GM12878 (cell line): ENCODE data around the gene CYB5B. TPM values are rescaled to one million over a fixed set of nuclear protein-coding genes. Genes with fewer than 3 reads are reported as not detected.

Experiments
- GATAD2B ChIP-seq: fragments of 450-650 bp; conservative IDR thresholded peaks from 2 replicates; pipeline ENCODE4 v1.6.1; 2017; ENCODE audit warnings: low read depth, mild to moderate bottlenecking, moderate library complexity
- JUND ChIP-seq: IDR thresholded peaks from 2 replicates; pipeline ENCODE4 v1.6.1; 2012; ENCODE audit warnings: low read depth, mild to moderate bottlenecking, low read length, improper control_type of control experiment, moderate library complexity
- PAX5 ChIP-seq: IDR thresholded peaks from 2 replicates; pipeline ENCODE4 v1.6.1; 2011; ENCODE audit warnings: low read depth, low read length, borderline replicate concordance
- RAD21 ChIP-seq: IDR thresholded peaks from 2 replicates; pipeline ENCODE4 v1.6.1; 2011; ENCODE audit warnings: mild to moderate bottlenecking, low read depth, low read length, moderate library complexity; ENCODE audit not compliant: insufficient read depth
- SMAD1 ChIP-seq: fragments of 450-650 bp; IDR thresholded peaks from 2 replicates; pipeline ENCODE4 v1.6.1; 2018; ENCODE audit warnings: mild to moderate bottlenecking, low read depth; ENCODE audit not compliant: partially characterized antibody
- TAF1 ChIP-seq: IDR thresholded peaks from 2 replicates; pipeline ENCODE4 v1.6.1; 2011; ENCODE audit warnings: mild to moderate bottlenecking, low read depth, low read length, borderline replicate concordance
- ZNF24 ChIP-seq: fragments of 450-650 bp; IDR thresholded peaks from 2 replicates; pipeline ENCODE4 v1.6.1; 2017; ENCODE audit warnings: antibody characterized with exemption, mild to moderate bottlenecking
- polyA plus RNA-seq, 11 experiments: library from polyadenylated mRNA; depleted of rRNA in 4 of 11; unstranded in 6 of 11; stranded (reverse) in 5 of 11; fragments of >200 nt; fragmentation: Nextera tagmentation in 4 of 11; fragmentation: Illumina TruSeq in 1 of 11; extraction: Ambion mirVana in 4 of 11; extraction: Trizol in 1 of 11; gene quantifications; 1 replicate in 1 of 11; 2 replicates in 10 of 11; pipeline versions ENCODE4 v1.2.1 to v1.2.3, GENCODE V29; 2011 to 2016; ENCODE audit warnings: inconsistent platforms in 2 of 11, missing spikeins in 2 of 11, low read depth in 1 of 11
- total RNA-seq, 4 experiments: library from RNA; depleted of rRNA in 3 of 4; stranded (reverse); fragments of >200 nt in 3 of 4; fragmentation: Illumina TruSeq in 1 of 4; extraction: Trizol in 1 of 4; gene quantifications; 2 replicates each; pipeline versions ENCODE4 v1.2.1 to v1.2.3, GENCODE V29; 2013 to 2021
- TF ChIP-seq, protein P1 (sequence below): IDR thresholded peaks from 2 replicates; pipeline ENCODE4 v1.6.1; 2011; ENCODE audit warnings: borderline replicate concordance, low read depth, mild to moderate bottlenecking, moderate library complexity, low read length; ENCODE audit not compliant: insufficient read depth, poor library complexity, severe bottlenecking
- TF ChIP-seq, protein P2 (sequence below): fragments of 450-650 bp; IDR thresholded peaks from 2 replicates; pipeline ENCODE4 v1.6.1; 2017; ENCODE audit warnings: borderline replicate concordance

CYB5B gene
- total and polyA plus RNA-seq, 10 of the 15 experiments (the other 5 are each of a cell fraction or from before 2014, with no cell fraction given), result 145 to 305 (median 179) TPM

- TF ChIP-seq, protein P1, sequence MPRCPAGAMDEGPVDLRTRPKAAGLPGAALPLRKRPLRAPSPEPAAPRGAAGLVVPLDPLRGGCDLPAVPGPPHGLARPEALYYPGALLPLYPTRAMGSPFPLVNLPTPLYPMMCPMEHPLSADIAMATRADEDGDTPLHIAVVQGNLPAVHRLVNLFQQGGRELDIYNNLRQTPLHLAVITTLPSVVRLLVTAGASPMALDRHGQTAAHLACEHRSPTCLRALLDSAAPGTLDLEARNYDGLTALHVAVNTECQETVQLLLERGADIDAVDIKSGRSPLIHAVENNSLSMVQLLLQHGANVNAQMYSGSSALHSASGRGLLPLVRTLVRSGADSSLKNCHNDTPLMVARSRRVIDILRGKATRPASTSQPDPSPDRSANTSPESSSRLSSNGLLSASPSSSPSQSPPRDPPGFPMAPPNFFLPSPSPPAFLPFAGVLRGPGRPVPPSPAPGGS, result no peak
- TF ChIP-seq JUND, result no peak
- no peak for TF ChIP-seq GATAD2B
- TF ChIP-seq PAX5, result peak; percentile 91
- TF ChIP-seq ZNF24, result no peak
- no peak for TF ChIP-seq TAF1
- no peak for TF ChIP-seq SMAD1
- TF ChIP-seq RAD21, result 0 out of 2 replicates have a peak, but pooled peaks have one; percentile 10
- TF ChIP-seq, protein P2, sequence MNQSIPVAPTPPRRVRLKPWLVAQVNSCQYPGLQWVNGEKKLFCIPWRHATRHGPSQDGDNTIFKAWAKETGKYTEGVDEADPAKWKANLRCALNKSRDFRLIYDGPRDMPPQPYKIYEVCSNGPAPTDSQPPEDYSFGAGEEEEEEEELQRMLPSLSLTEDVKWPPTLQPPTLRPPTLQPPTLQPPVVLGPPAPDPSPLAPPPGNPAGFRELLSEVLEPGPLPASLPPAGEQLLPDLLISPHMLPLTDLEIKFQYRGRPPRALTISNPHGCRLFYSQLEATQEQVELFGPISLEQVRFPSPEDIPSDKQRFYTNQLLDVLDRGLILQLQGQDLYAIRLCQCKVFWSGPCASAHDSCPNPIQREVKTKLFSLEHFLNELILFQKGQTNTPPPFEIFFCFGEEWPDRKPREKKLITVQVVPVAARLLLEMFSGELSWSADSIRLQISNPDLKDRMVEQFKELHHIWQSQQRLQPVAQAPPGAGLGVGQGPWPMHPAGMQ, result no peak
Measured at GRCh38 chr16:69501956-69502745, 77.7 kb downstream of the CYB5B start (continued).
